GM19099 (cell line): Measurements from ENCODE around the gene DEXI.

Source experiments
- POLR2A ChIP-seq: IDR thresholded peaks from 3 replicates; pipeline ENCODE4 v1.6.1; 2011; ENCODE audit warnings: low read depth; ENCODE audit not compliant: insufficient read length; ENCODE audit errors: extremely low read depth

Gene DEXI

DNA sequence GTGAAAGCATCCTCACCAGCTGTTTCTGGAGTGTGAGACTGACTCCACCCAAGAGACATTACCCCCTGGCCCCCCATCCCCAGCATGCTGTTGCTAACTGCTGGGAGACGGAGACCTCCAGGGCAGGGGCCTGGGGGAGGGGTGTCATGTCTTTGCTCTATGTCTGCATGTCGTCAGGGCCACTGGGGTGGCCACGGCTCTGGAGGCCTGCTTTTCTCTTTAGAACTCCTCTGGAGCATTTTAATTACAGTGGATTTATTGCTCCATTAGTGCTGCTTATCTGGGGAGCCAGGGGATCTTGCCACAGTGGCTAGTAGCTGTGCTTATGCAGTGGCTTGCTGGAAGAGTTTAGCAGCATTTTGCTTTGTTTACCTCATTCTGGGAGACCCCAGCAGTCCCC lies 34.4 kb upstream of the DEXI start:
- TF ChIP-seq POLR2A: no peak

DNA sequence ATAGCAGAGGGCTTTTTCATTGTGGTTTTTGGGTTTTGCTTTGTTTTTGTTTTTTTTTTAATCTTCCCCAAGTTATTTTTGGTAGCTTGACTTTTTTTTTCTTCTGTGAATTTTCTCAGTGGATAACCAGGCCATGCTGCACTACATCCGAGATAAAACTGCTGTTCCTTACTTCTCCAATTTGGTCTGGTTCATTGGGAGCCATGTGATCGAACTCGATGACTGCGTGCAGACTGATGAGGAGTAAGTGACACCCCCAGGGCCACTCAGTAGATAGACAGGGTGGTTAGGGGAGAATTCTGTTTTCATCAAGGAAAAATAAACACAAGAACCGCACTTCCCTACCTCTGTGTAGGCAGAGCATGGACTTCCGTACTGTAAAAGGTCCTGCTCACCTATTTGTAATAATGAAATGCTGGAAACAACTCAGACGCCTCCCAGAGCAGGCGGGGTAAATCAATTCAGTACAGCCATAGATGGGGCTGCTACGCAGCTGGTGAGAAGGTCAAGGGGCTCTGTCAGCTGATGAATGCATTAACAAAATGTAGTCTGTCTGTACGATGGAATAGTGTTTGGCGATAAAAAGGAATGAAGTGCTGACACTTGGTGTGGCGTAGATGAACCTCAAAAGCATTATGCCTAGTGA lies 30.7 kb upstream of the DEXI start:
- no peak for TF ChIP-seq POLR2A

DNA sequence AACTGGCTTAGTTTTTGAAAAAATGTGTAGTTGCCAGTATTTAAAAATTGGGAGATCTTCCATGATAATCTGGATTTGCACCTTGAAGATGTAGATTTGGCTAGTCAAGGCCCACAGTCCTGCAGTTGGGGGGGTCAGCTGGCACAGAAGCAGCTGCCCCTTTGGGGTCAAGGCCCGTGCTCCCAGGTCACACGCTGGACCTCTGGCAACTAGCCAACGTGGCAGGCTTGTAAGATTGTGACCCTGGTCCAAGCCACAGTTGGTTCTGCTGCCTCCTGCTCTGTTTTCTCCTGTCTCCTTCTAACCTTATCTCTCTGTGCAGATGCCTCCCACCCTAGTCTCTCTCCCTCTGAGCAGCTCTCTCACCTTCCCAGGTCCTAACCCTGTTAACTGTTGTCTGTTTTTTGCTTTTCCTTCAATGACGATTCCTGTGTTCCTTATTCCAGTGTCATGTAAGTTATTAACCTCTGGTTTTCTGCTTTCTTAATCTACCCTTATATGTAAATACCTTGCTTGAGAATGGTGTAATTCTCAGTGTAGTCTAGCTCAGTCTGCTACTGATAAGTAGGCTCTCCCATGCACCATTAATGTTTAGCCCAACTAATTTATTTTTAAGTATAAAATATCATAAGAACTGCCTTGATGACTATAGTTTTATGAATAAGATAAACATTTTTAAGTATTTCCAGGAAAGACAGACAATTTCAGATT lies 30.0 kb upstream of the DEXI start:
- no peak for TF ChIP-seq POLR2A

DNA sequence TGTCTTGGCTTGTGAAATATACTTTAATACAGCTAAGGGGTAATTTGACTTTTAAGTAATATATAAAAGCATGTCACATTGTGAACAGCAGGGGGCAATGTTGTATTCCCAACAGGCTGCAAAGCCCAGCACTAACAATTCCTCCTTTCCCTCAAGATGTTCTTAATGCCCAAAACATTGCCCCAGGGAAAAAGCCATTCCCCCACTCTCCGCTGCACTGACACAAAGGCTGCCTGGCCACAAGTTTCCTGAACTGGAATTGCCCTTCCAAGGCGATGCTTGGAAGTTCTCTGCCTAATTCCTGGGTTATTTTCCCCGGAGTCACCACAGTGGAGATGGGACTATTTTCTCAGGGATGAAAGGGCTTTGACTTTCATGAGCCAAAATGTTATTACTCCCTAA lies 29.3 kb upstream of the DEXI start:
- TF ChIP-seq POLR2A: no peak

DNA sequence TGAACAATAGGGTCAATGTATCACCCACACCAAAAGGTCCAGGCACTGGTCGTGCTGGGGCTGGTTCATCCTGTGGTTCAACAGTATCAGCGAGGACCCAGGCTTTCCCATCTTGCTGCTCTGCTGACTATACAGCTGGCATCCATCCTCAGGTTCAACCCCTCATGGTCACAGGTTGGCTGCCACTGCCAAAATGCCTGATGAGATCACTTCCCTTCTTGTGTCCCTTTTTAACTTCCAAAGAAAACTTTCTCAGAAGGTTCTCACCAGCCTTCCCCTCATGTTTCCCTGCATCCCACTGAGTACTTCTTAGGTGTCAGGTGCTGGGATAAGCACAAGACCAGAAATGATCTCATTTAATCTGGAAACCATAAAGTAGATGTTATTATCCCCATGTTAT lies 27.8 kb upstream of the DEXI start:
- no peak for TF ChIP-seq POLR2A

DNA sequence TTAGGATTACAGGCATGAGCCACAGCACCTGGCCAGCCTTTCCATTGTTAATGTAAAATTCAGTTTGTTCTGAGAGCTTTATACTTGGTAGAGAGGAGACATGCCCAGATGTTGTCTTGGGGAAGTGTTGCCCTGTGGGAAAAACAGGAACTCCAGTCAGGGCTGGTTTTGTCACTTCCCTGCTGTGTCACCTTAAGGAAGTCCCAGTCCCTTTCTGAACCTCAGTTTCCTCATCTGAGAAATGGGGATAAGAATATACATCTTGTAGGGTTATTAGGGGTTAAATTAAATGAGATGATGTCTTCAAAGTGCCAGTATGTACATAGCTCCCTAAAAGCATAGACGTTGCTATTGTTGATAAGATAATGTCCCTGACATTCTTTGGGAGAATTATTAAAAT lies 27.3 kb upstream of the DEXI start:
- TF ChIP-seq POLR2A: no peak

DNA sequence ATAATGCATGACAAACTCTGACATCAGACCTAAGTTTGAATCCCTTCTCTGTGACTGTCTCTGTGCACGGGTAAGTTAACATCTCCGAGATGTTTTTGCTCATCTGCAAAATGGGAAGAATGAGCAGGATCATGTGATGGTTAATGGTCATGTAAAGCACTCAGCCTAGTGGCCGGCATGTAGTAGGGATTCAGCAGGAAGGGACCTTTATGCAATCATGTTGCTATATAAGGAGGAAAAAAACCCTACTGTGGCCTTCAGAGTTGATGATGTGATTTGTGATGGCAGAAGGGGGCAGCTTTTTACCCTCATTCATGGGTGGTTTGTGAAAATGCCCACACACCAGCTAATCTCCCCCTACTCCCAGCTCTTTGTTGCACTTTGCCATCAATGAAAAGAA lies 26.2 kb upstream of the DEXI start:
- no peak for TF ChIP-seq POLR2A

DNA sequence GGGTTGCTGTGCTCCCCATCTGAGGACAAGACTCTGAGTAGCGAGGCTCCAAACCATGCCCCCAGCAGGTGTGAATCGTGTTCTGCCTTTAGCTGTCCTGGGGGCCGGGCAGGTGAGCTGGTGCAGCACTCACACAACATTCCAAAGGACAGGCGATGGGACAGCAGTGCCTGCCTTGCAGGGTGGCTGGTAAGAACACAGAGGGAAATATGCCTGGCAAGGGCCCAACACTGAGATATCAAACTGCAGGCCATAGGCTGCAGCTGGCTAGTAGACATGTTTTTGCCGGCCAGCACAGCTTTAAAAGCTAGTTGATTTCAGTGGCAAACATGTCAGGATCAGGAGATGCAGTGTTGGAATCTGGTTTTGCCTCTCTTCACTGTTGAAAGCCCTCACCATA lies 25.7 kb upstream of the DEXI start:
- TF ChIP-seq POLR2A: no peak

DNA sequence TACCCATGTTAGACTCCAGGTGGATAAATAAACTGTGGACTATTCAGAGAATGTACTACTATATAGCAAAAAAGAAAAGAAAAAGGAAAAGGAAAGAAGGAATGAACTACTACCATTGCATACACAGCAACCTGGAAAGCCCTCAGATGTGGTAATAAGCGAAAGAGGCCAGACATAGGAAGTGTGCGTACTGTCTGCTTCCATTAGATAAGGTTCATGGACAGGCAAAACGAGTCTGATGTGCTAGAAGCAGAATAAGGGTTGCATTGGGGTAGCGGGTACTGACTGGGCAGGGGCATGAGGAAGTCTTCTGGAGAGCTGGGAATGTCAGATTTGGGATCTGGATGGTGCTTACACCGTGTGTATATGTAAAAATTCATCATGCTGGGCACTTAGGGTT lies 23.9 kb upstream of the DEXI start:
- TF ChIP-seq POLR2A: no peak

DNA sequence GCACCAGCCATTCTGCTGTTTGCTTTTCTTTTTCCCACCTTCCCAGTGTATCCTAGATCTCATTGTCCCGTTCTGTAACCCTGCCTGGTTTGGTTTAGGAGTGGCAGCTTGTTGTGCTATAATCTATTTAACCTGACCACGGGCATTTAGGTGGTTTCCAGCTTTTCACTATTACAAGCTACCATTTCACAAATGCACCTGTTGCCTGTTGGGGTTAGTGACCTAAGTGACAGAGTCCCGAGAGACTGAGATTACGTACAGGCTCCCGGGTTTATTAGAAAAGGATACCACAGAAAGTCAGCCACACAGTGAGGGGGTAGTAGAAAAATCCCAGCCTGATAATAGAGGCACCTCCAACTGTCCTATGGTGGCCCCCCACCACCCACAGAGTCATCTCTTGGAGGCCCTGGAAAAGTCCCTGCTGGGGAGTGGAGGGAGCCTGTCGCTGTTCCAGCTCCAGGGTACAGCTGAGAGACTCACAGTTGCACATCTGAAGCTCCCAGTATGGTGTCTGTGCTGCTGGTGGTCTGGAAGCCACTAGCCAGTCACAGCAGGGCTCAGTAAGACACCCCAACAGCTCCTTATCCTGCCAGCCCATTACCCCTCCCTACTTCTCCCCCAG lies 23.3 kb upstream of the DEXI start:
- TF ChIP-seq POLR2A: peak; percentile 21

DNA sequence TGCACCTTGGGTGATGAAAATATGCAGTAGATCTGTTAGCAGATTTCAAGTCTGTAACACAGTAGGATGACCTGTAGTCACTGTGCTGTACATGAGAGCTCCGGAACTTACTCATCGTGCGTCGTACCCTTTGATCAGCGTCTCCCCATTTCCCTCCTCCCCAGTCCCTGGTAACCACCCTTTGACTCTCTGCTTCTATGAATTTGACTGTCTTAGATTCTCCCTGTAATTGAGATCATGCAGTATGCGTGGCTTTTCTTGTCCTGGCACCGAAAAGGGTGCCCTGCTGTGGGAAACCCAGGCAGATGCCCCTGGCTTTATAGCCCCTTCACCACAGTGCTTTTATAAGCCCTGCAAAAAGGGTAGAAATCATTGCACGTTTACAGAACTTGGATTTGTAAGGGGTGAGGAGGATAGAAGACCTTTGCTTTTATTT lies 22.6 kb upstream of the DEXI start:
- TF ChIP-seq POLR2A: peak; percentile 15

DNA sequence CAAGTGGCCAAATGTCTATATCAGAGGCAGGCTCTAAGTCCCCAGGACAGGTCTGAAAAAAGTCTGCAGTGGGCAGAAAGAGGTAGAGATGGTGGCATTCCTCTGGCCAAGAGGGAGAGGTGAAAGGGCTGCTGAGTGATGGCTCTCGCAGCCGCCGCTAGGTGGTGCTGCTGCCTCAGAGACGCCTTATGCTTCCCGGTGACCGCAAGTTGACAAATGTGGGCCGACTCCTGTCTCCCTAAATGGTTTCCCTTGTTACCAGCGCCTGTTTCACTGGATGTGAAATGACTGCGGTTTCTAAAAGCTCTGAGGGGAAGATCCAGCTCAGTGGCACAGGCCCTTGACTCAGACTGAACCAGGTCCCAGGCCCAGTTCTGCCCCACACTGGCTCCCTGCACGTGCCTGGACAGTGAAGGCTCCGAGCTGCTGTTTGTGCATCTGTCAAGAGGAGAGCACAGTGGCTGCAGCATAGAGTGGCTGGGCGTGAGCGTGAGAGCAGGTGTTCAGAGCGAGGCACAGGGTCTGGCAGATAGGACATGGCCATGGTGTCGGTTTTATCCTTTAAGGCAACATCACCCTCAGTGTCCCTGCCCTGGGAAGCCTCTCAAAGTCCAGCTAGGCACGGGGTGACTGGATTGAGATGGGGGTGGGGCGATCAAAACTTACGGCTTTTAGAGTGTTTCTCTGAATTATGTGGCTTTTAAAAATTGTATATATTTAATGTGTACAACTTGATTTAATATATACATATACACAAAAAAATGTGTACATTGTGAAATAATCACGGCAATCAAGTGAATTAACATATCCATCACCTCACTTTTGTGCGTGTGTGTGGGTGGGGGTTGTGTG lies 22.0 kb upstream of the DEXI start:
- TF ChIP-seq POLR2A: peak; percentile 24

DNA sequence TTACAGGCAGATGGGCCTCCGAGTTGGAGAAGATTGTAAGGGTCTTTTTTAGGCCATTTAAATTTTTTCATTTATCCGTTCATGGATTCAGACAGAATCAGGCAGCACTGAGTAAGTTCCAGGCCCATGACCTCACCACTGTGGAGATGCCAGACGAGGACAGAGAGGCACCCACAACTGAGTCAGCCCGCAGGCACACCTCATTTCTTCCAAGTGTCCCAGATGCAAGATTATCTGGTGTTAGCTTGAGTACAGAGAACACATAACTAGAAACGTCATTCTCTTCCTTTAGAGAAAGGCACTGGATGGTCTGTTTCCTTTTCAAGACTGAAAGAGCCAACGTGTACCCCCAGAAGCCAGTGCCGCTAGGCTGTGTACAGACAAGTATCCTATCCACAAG lies 19.0 kb upstream of the DEXI start:
- no peak for TF ChIP-seq POLR2A

DNA sequence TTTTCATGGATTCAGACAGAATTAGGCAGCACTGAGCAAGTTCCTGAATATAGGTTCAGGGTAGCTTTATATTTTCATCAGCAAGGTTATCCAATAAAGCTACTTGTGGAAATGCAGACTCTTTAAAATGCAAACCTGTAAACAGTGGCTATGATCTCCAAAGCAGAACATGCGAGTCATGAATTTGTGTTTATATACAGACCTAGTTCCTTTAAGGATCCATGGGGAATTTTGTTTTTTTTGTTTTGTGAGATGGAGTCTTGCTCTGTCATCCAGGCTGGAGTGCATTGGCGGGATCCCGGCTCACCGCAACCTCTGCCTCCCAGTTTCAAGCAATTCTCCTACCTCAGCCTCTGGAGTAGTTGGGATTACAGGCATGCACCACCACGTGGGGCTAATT lies 16.9 kb upstream of the DEXI start:
- no peak for TF ChIP-seq POLR2A

DNA sequence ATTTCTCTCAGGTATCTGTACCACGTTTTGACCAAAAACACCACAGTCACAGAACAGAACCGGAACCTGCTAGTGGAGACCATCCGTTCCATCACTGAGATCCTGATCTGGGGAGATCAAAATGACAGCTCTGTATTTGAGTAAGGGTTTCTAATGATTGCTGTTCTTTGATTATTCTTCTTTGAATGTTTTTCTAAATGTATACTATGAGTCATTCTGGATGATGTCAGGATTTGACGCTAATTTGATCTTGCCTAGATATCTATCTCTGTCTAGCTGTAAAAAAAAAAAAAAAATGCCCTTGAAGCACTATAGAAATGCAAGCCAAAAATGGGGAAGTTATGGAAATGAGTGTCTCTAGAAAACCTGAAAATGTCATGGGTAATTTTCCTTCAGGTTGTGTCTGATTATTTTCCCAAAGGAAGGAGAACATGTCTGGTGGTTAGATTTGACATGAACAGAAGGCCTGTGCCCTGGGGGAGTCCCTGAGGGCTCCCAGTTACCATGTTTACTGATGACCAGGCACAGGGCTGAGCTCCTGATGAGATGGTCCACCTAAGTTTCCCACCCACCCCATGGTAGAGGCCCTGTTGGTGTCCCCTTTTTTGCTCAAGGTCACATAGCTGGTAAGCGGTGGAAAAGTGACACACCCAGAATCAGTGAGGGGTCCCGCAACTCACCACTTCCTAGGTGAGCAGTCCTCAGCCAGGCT lies 15.7 kb upstream of the DEXI start:
- TF ChIP-seq POLR2A: no peak
